ENCODE measurements around the gene UTP14C.
"Not testable (repeated sequence)": the region's sequence is repeated elsewhere in the genome, so short reads cannot be mapped to it uniquely, and the experiment has no call there.

UTP14C gene

GRCh38 chr13:52003541-52003940 lies 20.9 kb upstream of the UTP14C start:
- DNase-seq: no peak

GRCh38 chr13:52004511-52005170 lies 19.9 kb upstream of the UTP14C start:
- DNase-seq: no peak

GRCh38 chr13:52005841-52006522 lies 18.5 kb upstream of the UTP14C start:
- no peak for DNase-seq

- no peak for DNase-seq
These were observed 17.8 kb upstream of the UTP14C start for GRCh38 chr13:52006523-52007245.

- DNase-seq: no peak
These were observed 14.5 kb upstream of the UTP14C start for GRCh38 chr13:52009946-52010345.

GRCh38 chr13:52010890-52011631 lies 13.4 kb upstream of the UTP14C start, which contains the start of gene ATP7B:
Gene ATP7B, minus strand, starts transcription at chr13:52011450. Its CDS starts 113 bp downstream, at chr13:52011337.
- DNase-seq: no peak

GRCh38 chr13:52011632-52012511 lies 12.6 kb upstream of the UTP14C start, which contains the start of gene ALG11:
Gene ALG11, plus strand, starts transcription at chr13:52012398. Its CDS starts 21 bp downstream, at chr13:52012419.
- DNase-seq: peak; percentile 100

GRCh38 chr13:52012512-52012836 lies 12.0 kb upstream of the UTP14C start:
- no peak for DNase-seq

GRCh38 chr13:52016296-52016695 lies 8.2 kb upstream of the UTP14C start:
- no peak for DNase-seq

- no peak for DNase-seq
These were observed 4.3 kb upstream of the UTP14C start for GRCh38 chr13:52020191-52020590.

- no peak for DNase-seq
These were observed 2.1 kb upstream of the UTP14C start for GRCh38 chr13:52022356-52022755.

GRCh38 chr13:52025475-52026245 lies 1.2 kb downstream of the UTP14C start:
- no peak for DNase-seq

GRCh38 chr13:52026246-52026626 lies 1.7 kb downstream of the UTP14C start:
- no peak for DNase-seq

- no peak for DNase-seq
These were observed 3.3 kb downstream of the UTP14C start for GRCh38 chr13:52027832-52028231.

GRCh38 chr13:52029569-52029968 lies 5.1 kb downstream of the UTP14C start:
- no peak for DNase-seq

GRCh38 chr13:52030401-52030800 lies 5.9 kb downstream of the UTP14C start:
- DNase-seq: not testable (repeated sequence)

GRCh38 chr13:52033039-52033438 lies 8.5 kb downstream of the UTP14C start:
- no peak for DNase-seq

- no peak for DNase-seq
These were observed 10.2 kb downstream of the UTP14C start for GRCh38 chr13:52034616-52035226.

- DNase-seq: no peak
These were observed 11.5 kb downstream of the UTP14C start for GRCh38 chr13:52036037-52036436.

GRCh38 chr13:52043675-52044074 lies 19.2 kb downstream of the UTP14C start:
- DNase-seq: no peak

GRCh38 chr13:52047463-52047862 lies 23.0 kb downstream of the UTP14C start:
- DNase-seq: no peak

All from activated gamma-delta T cell treated with Interleukin-2 at 50 U/mL for 16 hours (primary cell).